ENCODE measurements around the gene AFTPH.

DNA sequence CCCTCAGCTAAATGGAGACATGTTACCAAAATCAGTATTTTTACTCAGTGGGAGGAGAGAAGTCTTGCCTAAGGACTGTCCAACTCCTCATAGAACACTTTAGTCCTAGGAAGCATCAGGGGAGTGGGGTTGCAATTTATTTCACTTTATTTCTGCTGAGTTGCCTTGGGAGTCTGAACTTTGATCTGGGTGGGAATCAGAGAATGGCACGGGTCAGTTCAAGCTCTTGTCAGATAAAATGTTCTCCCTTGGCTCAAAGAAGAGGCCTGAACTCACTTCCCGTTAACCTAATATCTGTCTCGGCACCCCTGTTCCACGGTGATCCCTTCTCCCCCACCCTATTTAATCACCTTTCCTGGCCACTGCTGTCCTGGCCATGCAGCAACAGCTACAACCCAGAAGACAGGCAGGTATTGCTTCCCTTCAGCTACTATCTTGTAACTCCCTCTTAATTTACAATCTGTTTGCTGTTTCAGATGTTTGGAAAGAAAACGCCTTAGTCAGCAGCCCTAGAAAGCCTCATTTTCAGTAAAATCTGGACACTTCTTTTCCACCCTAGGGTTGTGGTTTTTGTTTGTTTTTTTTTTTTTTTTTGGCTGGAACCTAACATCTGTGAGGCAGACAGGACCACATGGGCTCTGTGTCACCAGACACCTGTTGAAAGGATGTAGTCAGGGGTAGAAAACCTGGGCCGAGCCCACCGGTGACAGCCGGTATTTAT, 77.1 kb downstream of the AFTPH start:
- TF ChIP-seq POLR2AphosphoS5 (IDR thresholded peaks at IDR 0.05; ENCODE audit: low read depth, low read length) (no peak), POU2F2 (IDR thresholded peaks at IDR 0.05; ENCODE audit: low read depth, low read length) (no peak), POLR2A (IDR thresholded peaks at IDR 0.05; ENCODE audit: low read depth, low read length) (no peak)

Measured in GM12891 (cell line).